ENCODE results near the gene IGSF22.
"Not testable (repeated sequence)": the region's sequence is repeated elsewhere in the genome, so short reads cannot be mapped to it uniquely, and the experiment has no call there.

The IGSF22 gene

GRCh38 chr11:18681949-18682348, 44.0 kb downstream of the IGSF22 start:
- not testable (repeated sequence) for DNase-seq

GRCh38 chr11:18677560-18677959, 48.4 kb downstream of the IGSF22 start:
- no peak for DNase-seq

GRCh38 chr11:18676803-18677202, 49.2 kb downstream of the IGSF22 start:
- no peak for DNase-seq

- peak; percentile 33 for DNase-seq
Measured at GRCh38 chr11:18672209-18672608, 53.8 kb downstream of the IGSF22 start.

- DNase-seq: peak; percentile 21
Measured at GRCh38 chr11:18671246-18671645, 54.7 kb downstream of the IGSF22 start.

GRCh38 chr11:18669711-18670110, 56.3 kb downstream of the IGSF22 start:
- DNase-seq: no peak

- DNase-seq: peak; percentile 37
Measured at GRCh38 chr11:18669219-18669596, 56.8 kb downstream of the IGSF22 start.

- no peak for DNase-seq
Measured at GRCh38 chr11:18668131-18668530, 57.9 kb downstream of the IGSF22 start.

- not testable (repeated sequence) for DNase-seq
Measured at GRCh38 chr11:18665353-18665872, 60.6 kb downstream of the IGSF22 start.

GRCh38 chr11:18657673-18658072, 68.3 kb downstream of the IGSF22 start:
- no peak for DNase-seq

Measured in activated naive CD4-positive, alpha-beta T cell treated with Interleukin-2 at 50 U/mL for 16 hours (primary cell).